ENCODE measurements around the gene HCN2. TPM values are rescaled to one million over a fixed set of nuclear protein-coding genes. Genes with fewer than 3 reads are reported as not detected.
A peak's percentile ranks its signal among the peaks of the same experiment; 100 is the strongest.

HCN2 gene
- total RNA-seq, 2 experiments from 2014 or later: 2.1 TPM

DNA sequence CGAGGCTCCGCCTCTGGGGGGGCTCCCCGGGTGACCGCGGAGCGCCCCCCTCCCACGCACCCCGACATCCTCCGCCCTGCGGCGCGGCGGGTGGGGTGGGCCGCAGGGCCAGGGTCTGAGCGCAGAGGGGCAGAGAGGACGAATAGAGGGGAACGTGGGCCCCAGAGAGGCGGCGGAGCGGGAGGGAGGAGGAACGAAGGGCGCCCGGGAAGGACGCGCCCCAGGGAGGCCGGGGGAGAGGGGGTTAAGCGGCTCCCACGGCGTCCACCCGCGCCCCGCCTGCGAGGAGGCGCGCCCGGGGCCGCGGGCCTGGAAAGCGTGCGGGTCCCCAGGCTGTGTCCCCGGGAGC is 1.0 kb downstream of the HCN2 start:
- Histone ChIP-seq H3K4me1 (ENCODE audit: insufficient read depth, low read length) (peaks cover 32% of the 10 kb centered on the region), H3K9me3 (ENCODE audit: control insufficient read depth in 1 of 2, insufficient read depth in 1 of 2, low read length in 2 of 2) (peaks cover 0 to 28% of the 10 kb centered on the region in 2 experiments), H3K36me3 (ENCODE audit: insufficient read depth, low read length) (no peaks in the 10 kb centered on the region), H3K4me3 (ENCODE audit: low read length) (no peak overlapping the region), H3K27ac (ENCODE audit: low read depth in 1 of 2, low read length in 2 of 2) (no peak overlapping the region), H3K27me3 (ENCODE audit: control insufficient read depth in 1 of 2, insufficient read depth in 2 of 2, low read length in 2 of 2) (peaks cover 25 to 30% of the 10 kb centered on the region in 2 experiments)
- intact Hi-C loops (cut with DNase I, micrococcal nuclease): no loop called here
- ChIA-PET POLR2A (no interaction called here), CTCF (no interaction called here)
- peaks cover 25% of the 10 kb centered on the region for H3K27me3 Mint-ChIP-seq
- no peak for DNase-seq
- no peaks in the 10 kb centered on the region for H3K9me3 Mint-ChIP-seq
- TF ChIP-seq, protein P1, sequence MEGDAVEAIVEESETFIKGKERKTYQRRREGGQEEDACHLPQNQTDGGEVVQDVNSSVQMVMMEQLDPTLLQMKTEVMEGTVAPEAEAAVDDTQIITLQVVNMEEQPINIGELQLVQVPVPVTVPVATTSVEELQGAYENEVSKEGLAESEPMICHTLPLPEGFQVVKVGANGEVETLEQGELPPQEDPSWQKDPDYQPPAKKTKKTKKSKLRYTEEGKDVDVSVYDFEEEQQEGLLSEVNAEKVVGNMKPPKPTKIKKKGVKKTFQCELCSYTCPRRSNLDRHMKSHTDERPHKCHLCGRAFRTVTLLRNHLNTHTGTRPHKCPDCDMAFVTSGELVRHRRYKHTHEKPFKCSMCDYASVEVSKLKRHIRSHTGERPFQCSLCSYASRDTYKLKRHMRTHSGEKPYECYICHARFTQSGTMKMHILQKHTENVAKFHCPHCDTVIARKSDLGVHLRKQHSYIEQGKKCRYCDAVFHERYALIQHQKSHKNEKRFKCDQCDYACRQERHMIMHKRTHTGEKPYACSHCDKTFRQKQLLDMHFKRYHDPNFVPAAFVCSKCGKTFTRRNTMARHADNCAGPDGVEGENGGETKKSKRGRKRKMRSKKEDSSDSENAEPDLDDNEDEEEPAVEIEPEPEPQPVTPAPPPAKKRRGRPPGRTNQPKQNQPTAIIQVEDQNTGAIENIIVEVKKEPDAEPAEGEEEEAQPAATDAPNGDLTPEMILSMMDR (IDR thresholded peaks at IDR 0.05): no peak
- H3K4me1 Mint-ChIP-seq (ENCODE audit: low read depth): peaks cover 5% of the 10 kb centered on the region
- no peak overlapping the region for H3K4me3 Mint-ChIP-seq
- no peaks in the 10 kb centered on the region for H3K36me3 Mint-ChIP-seq (ENCODE audit: low read depth)
- no peak for ATAC-seq (ENCODE audit: poor library complexity)
- H3K27ac Mint-ChIP-seq: no peak overlapping the region

GRCh38 chr19:591099-591958 is 1.6 kb downstream of the HCN2 start:
- no peak overlapping the region for H3K4me3 ChIP-seq (ENCODE audit: low read length)
- peaks cover 5% of the 10 kb centered on the region for H3K4me1 Mint-ChIP-seq (ENCODE audit: low read depth)
- peaks cover 32% of the 10 kb centered on the region for H3K4me1 ChIP-seq (ENCODE audit: insufficient read depth, low read length)
- no peaks in the 10 kb centered on the region for H3K36me3 Mint-ChIP-seq (ENCODE audit: low read depth)
- no peaks in the 10 kb centered on the region for H3K36me3 ChIP-seq (ENCODE audit: insufficient read depth, low read length)
- H3K4me3 Mint-ChIP-seq: peak overlapping the region; percentile 38
- H3K27ac ChIP-seq (ENCODE audit: low read depth in 1 of 2, low read length in 2 of 2): no peak overlapping the region
- H3K27ac Mint-ChIP-seq: no peak overlapping the region
- intact Hi-C loops (cut with DNase I, micrococcal nuclease): no loop called here
- ATAC-seq (ENCODE audit: poor library complexity): no peak
- peaks cover 25 to 30% of the 10 kb centered on the region in 2 experiments for H3K27me3 ChIP-seq (ENCODE audit: control insufficient read depth in 1 of 2, insufficient read depth in 2 of 2, low read length in 2 of 2)
- H3K27me3 Mint-ChIP-seq: peaks cover 25% of the 10 kb centered on the region
- DNase-seq: no peak
- TF ChIP-seq, protein P1 (IDR thresholded peaks at IDR 0.05): no peak
- ChIA-PET CTCF (no interaction called here), POLR2A (no interaction called here)
- no peaks in the 10 kb centered on the region for H3K9me3 Mint-ChIP-seq
- peaks cover 0 to 25% of the 10 kb centered on the region in 2 experiments for H3K9me3 ChIP-seq (ENCODE audit: control insufficient read depth in 1 of 2, insufficient read depth in 1 of 2, low read length in 2 of 2)

DNA sequence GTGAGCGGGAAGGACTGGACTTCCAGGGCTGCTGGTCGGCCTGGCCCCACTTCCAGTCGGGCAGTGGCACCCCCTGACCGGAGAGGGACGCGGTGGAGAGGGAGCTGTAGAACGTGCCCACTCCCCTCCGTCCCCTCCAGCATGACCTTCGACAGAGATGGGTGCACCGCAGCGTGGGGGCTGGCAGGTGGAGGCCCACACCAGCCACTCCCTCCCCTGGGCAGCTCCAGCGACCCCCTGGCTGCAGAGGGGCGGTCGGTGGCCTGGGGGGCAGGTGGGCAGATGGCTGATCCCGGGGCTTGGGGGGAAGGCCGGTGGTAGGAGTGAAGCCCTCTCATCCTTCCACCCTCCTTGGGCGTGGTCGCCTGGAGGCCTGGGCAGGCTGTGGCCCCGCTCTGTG is 2.4 kb downstream of the HCN2 start:
- Mint-ChIP-seq H3K27me3 (peaks cover 25% of the 10 kb centered on the region), H3K9me3 (no peaks in the 10 kb centered on the region), H3K36me3 (ENCODE audit: low read depth) (no peaks in the 10 kb centered on the region), H3K27ac (no peak overlapping the region), H3K4me1 (ENCODE audit: low read depth) (peaks cover 5% of the 10 kb centered on the region), H3K4me3 (peak overlapping the region; percentile 25)
- peaks cover 25 to 30% of the 10 kb centered on the region in 2 experiments for H3K27me3 ChIP-seq (ENCODE audit: control insufficient read depth in 1 of 2, insufficient read depth in 2 of 2, low read length in 2 of 2)
- intact Hi-C loops (cut with DNase I, micrococcal nuclease): no loop called here
- TF ChIP-seq, protein P1 (IDR thresholded peaks at IDR 0.05): no peak
- no peak for DNase-seq
- H3K36me3 ChIP-seq (ENCODE audit: insufficient read depth, low read length): no peaks in the 10 kb centered on the region
- peaks cover 32% of the 10 kb centered on the region for H3K4me1 ChIP-seq (ENCODE audit: insufficient read depth, low read length)
- ATAC-seq (ENCODE audit: poor library complexity): no peak
- H3K9me3 ChIP-seq (ENCODE audit: control insufficient read depth in 1 of 2, insufficient read depth in 1 of 2, low read length in 2 of 2): peaks cover 0 to 25% of the 10 kb centered on the region in 2 experiments
- ChIA-PET POLR2A (no interaction called here), CTCF (no interaction called here)
- H3K4me3 ChIP-seq (ENCODE audit: low read length): no peak overlapping the region
- H3K27ac ChIP-seq (ENCODE audit: low read depth in 1 of 2, low read length in 2 of 2): no peak overlapping the region

Measured in CD4-positive, alpha-beta T cell (primary cell).